ENCODE measurements around the gene LAS1L.
"Not testable (repeated sequence)": the region's sequence is repeated elsewhere in the genome, so short reads cannot be mapped to it uniquely, and the experiment has no call there.

The LAS1L gene

GRCh38 chrX:65516756-65517155, 17.8 kb downstream of the LAS1L start:
- no peak for DNase-seq

GRCh38 chrX:65513610-65514009, 21.0 kb downstream of the LAS1L start:
- no peak for DNase-seq

GRCh38 chrX:65509400-65509799, 25.2 kb downstream of the LAS1L start:
- no peak for DNase-seq

GRCh38 chrX:65508851-65509250, 25.7 kb downstream of the LAS1L start:
- no peak for DNase-seq

GRCh38 chrX:65502618-65503017, 32.0 kb downstream of the LAS1L start:
- DNase-seq, result no peak

- no peak for DNase-seq
These were observed 41.2 kb downstream of the LAS1L start for GRCh38 chrX:65493431-65493830.

- no peak for DNase-seq
These were observed 43.0 kb downstream of the LAS1L start for GRCh38 chrX:65491620-65492019.

GRCh38 chrX:65488495-65488894, 46.1 kb downstream of the LAS1L start:
- DNase-seq, result no peak

- no peak for DNase-seq
These were observed 53.6 kb downstream of the LAS1L start for GRCh38 chrX:65480960-65481359.

- not testable (repeated sequence) for DNase-seq
These were observed 55.5 kb downstream of the LAS1L start for GRCh38 chrX:65479102-65479501.

GRCh38 chrX:65476564-65476963, 58.0 kb downstream of the LAS1L start:
- no peak for DNase-seq

- no peak for DNase-seq
These were observed 71.0 kb downstream of the LAS1L start for GRCh38 chrX:65463550-65463949.
